Activated CD8-positive, alpha-beta memory T cell treated with anti-CD3 and anti-CD28 coated beads for 48 hours (primary cell): Measurements from ENCODE around the gene CHCHD3.
"Not testable (repeated sequence)": the region's sequence is repeated elsewhere in the genome, so short reads cannot be mapped to it uniquely, and the experiment has no call there.

ENCODE experiments used
- DNase-seq, 3 experiments: peaks; one replicate each; pipeline ENCODE4 v3.0.0-alpha.2; 2020; ENCODE audit warnings: low read depth in 2 of 3, low spot score in 2 of 3

Gene CHCHD3

GRCh38 chr7:132959891-132960290 lies 122.0 kb downstream of the CHCHD3 start:
- DNase-seq, result no peak

GRCh38 chr7:132956556-132956955 lies 125.3 kb downstream of the CHCHD3 start:
- DNase-seq, result no peak

GRCh38 chr7:132953468-132953867 lies 128.4 kb downstream of the CHCHD3 start:
- no peak for DNase-seq

GRCh38 chr7:132950725-132951124 lies 131.2 kb downstream of the CHCHD3 start:
- DNase-seq, result no peak

GRCh38 chr7:132947011-132947410 lies 134.9 kb downstream of the CHCHD3 start:
- no peak for DNase-seq

GRCh38 chr7:132944774-132945173 lies 137.1 kb downstream of the CHCHD3 start:
- no peak for DNase-seq

GRCh38 chr7:132943645-132944044 lies 138.2 kb downstream of the CHCHD3 start:
- no peak for DNase-seq

- DNase-seq, result no peak
These were observed 139.2 kb downstream of the CHCHD3 start for GRCh38 chr7:132942701-132943100.

GRCh38 chr7:132941905-132942304 lies 140.0 kb downstream of the CHCHD3 start:
- no peak for DNase-seq

GRCh38 chr7:132941428-132941827 lies 140.5 kb downstream of the CHCHD3 start:
- no peak for DNase-seq

- DNase-seq, result no peak
These were observed 141.8 kb downstream of the CHCHD3 start for GRCh38 chr7:132940084-132940483.

GRCh38 chr7:132939495-132939894 lies 142.4 kb downstream of the CHCHD3 start:
- no peak for DNase-seq

GRCh38 chr7:132937286-132937685 lies 144.6 kb downstream of the CHCHD3 start:
- no peak for DNase-seq

- no peak for DNase-seq
These were observed 146.3 kb downstream of the CHCHD3 start for GRCh38 chr7:132935608-132936007.

- DNase-seq, result no peak
These were observed 147.9 kb downstream of the CHCHD3 start for GRCh38 chr7:132934017-132934416.

- DNase-seq, result no peak
These were observed 148.8 kb downstream of the CHCHD3 start for GRCh38 chr7:132933072-132933458.

GRCh38 chr7:132932296-132933071 lies 149.4 kb downstream of the CHCHD3 start:
- DNase-seq, result no peak

GRCh38 chr7:132930881-132931280 lies 151.0 kb downstream of the CHCHD3 start:
- DNase-seq, result no peak

GRCh38 chr7:132929944-132930343 lies 151.9 kb downstream of the CHCHD3 start:
- DNase-seq, result not testable (repeated sequence)

- DNase-seq, result no peak
These were observed 162.1 kb downstream of the CHCHD3 start for GRCh38 chr7:132919771-132920170.

- DNase-seq, result no peak
These were observed 166.2 kb downstream of the CHCHD3 start for GRCh38 chr7:132915647-132916046.

GRCh38 chr7:132910657-132911056 lies 171.2 kb downstream of the CHCHD3 start:
- DNase-seq, result no peak

GRCh38 chr7:132907380-132907940 lies 174.4 kb downstream of the CHCHD3 start:
- DNase-seq, result no peak
